ENCODE data around the gene PHF14.
"Not testable (repeated sequence)": the region's sequence is repeated elsewhere in the genome, so short reads cannot be mapped to it uniquely, and the experiment has no call there.

Gene PHF14

GRCh38 chr7:10973061-10973941 is at the start of gene PHF14:
Gene PHF14 (plus strand): TSS chr7:10973872. CDS start chr7:10974324, 452 bp downstream.
- DNase-seq (ENCODE audit: low read depth) = peak; percentile 85

- no peak for DNase-seq (ENCODE audit: low read depth)
These were observed 49.3 kb upstream of the PHF14 start for GRCh38 chr7:10924370-10924769.

GRCh38 chr7:10928203-10928602 is 45.5 kb upstream of the PHF14 start:
- DNase-seq (ENCODE audit: low read depth) = not testable (repeated sequence)

GRCh38 chr7:10930551-10930950 is 43.1 kb upstream of the PHF14 start:
- no peak for DNase-seq (ENCODE audit: low read depth)

GRCh38 chr7:10931161-10931560 is 42.5 kb upstream of the PHF14 start:
- no peak for DNase-seq (ENCODE audit: low read depth)

- DNase-seq (ENCODE audit: low read depth) = no peak
These were observed 39.4 kb upstream of the PHF14 start for GRCh38 chr7:10934292-10934691.

- DNase-seq (ENCODE audit: low read depth) = no peak
These were observed 34.3 kb upstream of the PHF14 start for GRCh38 chr7:10939237-10939910.

- DNase-seq (ENCODE audit: low read depth) = peak; percentile 62
These were observed 33.6 kb upstream of the PHF14 start for GRCh38 chr7:10939911-10940703.

- DNase-seq (ENCODE audit: low read depth) = no peak
These were observed 32.8 kb upstream of the PHF14 start for GRCh38 chr7:10940704-10941355.

GRCh38 chr7:10950494-10950893 is 23.2 kb upstream of the PHF14 start:
- no peak for DNase-seq (ENCODE audit: low read depth)

- not testable (repeated sequence) for DNase-seq (ENCODE audit: low read depth)
These were observed 22.6 kb upstream of the PHF14 start for GRCh38 chr7:10950974-10951578.

- no peak for DNase-seq (ENCODE audit: low read depth)
These were observed 21.1 kb upstream of the PHF14 start for GRCh38 chr7:10952588-10952987.

- not testable (repeated sequence) for DNase-seq (ENCODE audit: low read depth)
These were observed 20.5 kb upstream of the PHF14 start for GRCh38 chr7:10953078-10953750.

- DNase-seq (ENCODE audit: low read depth) = no peak
These were observed 17.1 kb upstream of the PHF14 start for GRCh38 chr7:10956528-10956927.

GRCh38 chr7:10960242-10960641 is 13.4 kb upstream of the PHF14 start:
- DNase-seq (ENCODE audit: low read depth) = not testable (repeated sequence)

GRCh38 chr7:10965016-10965415 is 8.7 kb upstream of the PHF14 start:
- not testable (repeated sequence) for DNase-seq (ENCODE audit: low read depth)

GRCh38 chr7:10972174-10972573 is 1.5 kb upstream of the PHF14 start:
- DNase-seq (ENCODE audit: low read depth) = no peak

GRCh38 chr7:10973942-10974911 is 555 bp downstream of the PHF14 start:
- DNase-seq (ENCODE audit: low read depth) = no peak

- DNase-seq (ENCODE audit: low read depth) = no peak
These were observed 3.4 kb downstream of the PHF14 start for GRCh38 chr7:10977113-10977512.

- DNase-seq (ENCODE audit: low read depth) = no peak
These were observed 7.6 kb downstream of the PHF14 start for GRCh38 chr7:10981317-10981716.

Measured in stimulated activated CD8-positive, alpha-beta memory T cell treated with anti-CD3 and anti-CD28 coated beads, Interleukin-15, amount 100 ng/mL, for 1 hour (primary cell).